ENCODE data around the gene HORMAD2. TPM values are rescaled to one million over a fixed set of nuclear protein-coding genes. Genes with fewer than 3 reads are reported as not detected.
A peak's percentile ranks its signal among the peaks of the same experiment; 100 is the strongest.

Gene HORMAD2
- total RNA-seq, 4 donors from 2014 or later = not detected

- intact Hi-C loops (cut with DNase I) = no loop called here
- no peak overlapping the region for H3K4me3 ChIP-seq (replicated peaks in 1 of 3)
- no peak for DNase-seq
- H3K27me3 ChIP-seq = no peaks in the 10 kb centered on the region
- TF ChIP-seq POLR2A (IDR thresholded peaks at IDR 0.05) = no peak
- TF ChIP-seq CTCF (IDR thresholded peaks at IDR 0.05) = no peak
- H3K9me3 ChIP-seq = no peaks in the 10 kb centered on the region
- H3K4me1 ChIP-seq = peaks cover 11 to 35% of the 10 kb centered on the region in 2 donors
- WGBS, 2 donors = 83 to 84% methylated on average over 25 of the region's 25 CpGs
- H3K27ac ChIP-seq = no peak overlapping the region
- H3K36me3 ChIP-seq = no peaks in the 10 kb centered on the region
Measured at GRCh38 chr22:30205281-30206115, 125.2 kb downstream of the HORMAD2 start.

DNA sequence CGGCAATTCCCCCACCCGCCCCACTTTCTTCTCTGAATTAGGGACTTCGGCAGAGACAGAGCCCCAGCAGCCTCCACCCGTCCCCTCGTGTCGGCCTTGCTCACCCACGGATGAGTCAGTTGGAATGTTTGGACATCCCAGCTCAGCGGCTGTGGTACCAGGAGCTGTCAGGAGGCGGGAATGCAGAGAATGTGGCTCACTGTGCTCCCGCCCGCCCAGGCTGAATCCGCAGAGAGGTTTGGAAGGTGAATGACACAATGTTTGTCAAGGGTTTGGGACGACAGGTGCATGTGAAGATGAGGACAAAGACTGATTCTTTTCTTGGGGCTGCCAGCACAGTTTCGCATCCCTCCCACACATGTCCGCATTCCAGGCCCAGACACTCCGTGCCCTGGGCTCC lies 126.7 kb downstream of the HORMAD2 start:
- Histone ChIP-seq H3K4me3 (replicated peaks in 1 of 3) (no peak overlapping the region), H3K27me3 (no peaks in the 10 kb centered on the region), H3K4me1 (peaks cover 10 to 31% of the 10 kb centered on the region in 2 donors), H3K9me3 (no peaks in the 10 kb centered on the region), H3K36me3 (no peaks in the 10 kb centered on the region), H3K27ac (no peak overlapping the region)
- intact Hi-C loops (cut with DNase I) = no loop called here
- no peak for DNase-seq
- 70 to 83% methylated on average over 16 of the region's 16 CpGs for WGBS, 2 donors
- TF ChIP-seq POLR2A (IDR thresholded peaks at IDR 0.05) = no peak
- no peak for TF ChIP-seq CTCF (IDR thresholded peaks at IDR 0.05)

- Histone ChIP-seq H3K4me3 (replicated peaks in 1 of 3) (no peak overlapping the region), H3K4me1 (peaks cover 9 to 31% of the 10 kb centered on the region in 2 donors)
- 73% methylated on average over 26 of the region's 26 CpGs for WGBS, 2 donors
Measured at GRCh38 chr22:30208631-30209603, 128.7 kb downstream of the HORMAD2 start.

GRCh38 chr22:30209642-30210041 lies 129.4 kb downstream of the HORMAD2 start:
- Histone ChIP-seq H3K4me1 (peaks cover 9 to 28% of the 10 kb centered on the region in 2 donors), H3K9me3 (no peaks in the 10 kb centered on the region), H3K4me3 (replicated peaks in 1 of 3) (no peak overlapping the region), H3K27ac (peak overlapping the region in 1 of 3 donors; percentile 39), H3K27me3 (no peaks in the 10 kb centered on the region), H3K36me3 (no peaks in the 10 kb centered on the region)
- no peak for TF ChIP-seq POLR2A (IDR thresholded peaks at IDR 0.05)
- TF ChIP-seq CTCF (IDR thresholded peaks at IDR 0.05) = no peak
- intact Hi-C loops (cut with DNase I) = no loop called here
- WGBS, 2 donors = 94% methylated on average over 6 of the region's 6 CpGs
- DNase-seq = no peak

More at GRCh38 chr22:30208631-30209603, 128.7 kb downstream of the HORMAD2 start:
- no peak for DNase-seq
- no peaks in the 10 kb centered on the region for H3K9me3 ChIP-seq
- intact Hi-C loops (cut with DNase I) = no loop called here
- TF ChIP-seq CTCF (IDR thresholded peaks at IDR 0.05) (no peak), POLR2A (IDR thresholded peaks at IDR 0.05) (no peak)
- H3K27ac ChIP-seq = peak overlapping the region in 2 of 3 donors; percentile 31 to 39
- H3K27me3 ChIP-seq = no peaks in the 10 kb centered on the region
- no peaks in the 10 kb centered on the region for H3K36me3 ChIP-seq

Data from thyroid gland (tissue), 4 donors.